Measurements from ENCODE around the gene EHBP1.

DNA sequence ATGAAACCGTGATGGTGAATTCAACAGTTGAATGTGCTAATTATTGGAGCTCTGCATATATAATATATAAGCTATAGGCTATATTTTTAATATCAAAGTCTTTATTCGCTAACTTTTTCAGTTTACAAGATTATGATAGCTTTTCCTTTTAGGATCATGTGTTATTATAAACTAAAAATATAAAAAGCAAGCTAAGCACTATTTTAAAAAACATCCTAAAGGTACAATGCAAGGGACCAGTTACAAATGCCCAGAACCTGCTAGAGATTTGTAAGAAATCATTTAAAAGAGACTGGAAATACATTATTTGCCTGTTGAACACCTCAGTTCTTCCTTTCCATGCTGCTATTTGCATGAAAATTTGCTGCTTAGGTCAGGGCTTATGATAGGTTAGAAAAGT is 43.4 kb upstream of the EHBP1 start:
- TF ChIP-seq, protein P1, sequence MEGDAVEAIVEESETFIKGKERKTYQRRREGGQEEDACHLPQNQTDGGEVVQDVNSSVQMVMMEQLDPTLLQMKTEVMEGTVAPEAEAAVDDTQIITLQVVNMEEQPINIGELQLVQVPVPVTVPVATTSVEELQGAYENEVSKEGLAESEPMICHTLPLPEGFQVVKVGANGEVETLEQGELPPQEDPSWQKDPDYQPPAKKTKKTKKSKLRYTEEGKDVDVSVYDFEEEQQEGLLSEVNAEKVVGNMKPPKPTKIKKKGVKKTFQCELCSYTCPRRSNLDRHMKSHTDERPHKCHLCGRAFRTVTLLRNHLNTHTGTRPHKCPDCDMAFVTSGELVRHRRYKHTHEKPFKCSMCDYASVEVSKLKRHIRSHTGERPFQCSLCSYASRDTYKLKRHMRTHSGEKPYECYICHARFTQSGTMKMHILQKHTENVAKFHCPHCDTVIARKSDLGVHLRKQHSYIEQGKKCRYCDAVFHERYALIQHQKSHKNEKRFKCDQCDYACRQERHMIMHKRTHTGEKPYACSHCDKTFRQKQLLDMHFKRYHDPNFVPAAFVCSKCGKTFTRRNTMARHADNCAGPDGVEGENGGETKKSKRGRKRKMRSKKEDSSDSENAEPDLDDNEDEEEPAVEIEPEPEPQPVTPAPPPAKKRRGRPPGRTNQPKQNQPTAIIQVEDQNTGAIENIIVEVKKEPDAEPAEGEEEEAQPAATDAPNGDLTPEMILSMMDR (conservative IDR thresholded peaks at IDR 0.05; ENCODE audit: low read length): no peak
- TF ChIP-seq EZH2phosphoT487 (IDR thresholded peaks at IDR 0.05; ENCODE audit: borderline replicate concordance): no peak
